Measurements from ENCODE around the gene MED12.

GRCh38 chrX:71168134-71168533, 49.7 kb downstream of the MED12 start:
- TF ChIP-seq CTCF (conservative IDR thresholded peaks at IDR 0.05; ENCODE audit: low read length), result no peak
- no peak for TF ChIP-seq EZH2phosphoT487 (IDR thresholded peaks at IDR 0.05; ENCODE audit: borderline replicate concordance, low read depth, low read length)
